ENCODE measurements around the gene ZFAND2A.
A peak's percentile ranks its signal among the peaks of the same experiment; 100 is the strongest.
"Not testable (repeated sequence)": the region's sequence is repeated elsewhere in the genome, so short reads cannot be mapped to it uniquely, and the experiment has no call there.

ZFAND2A gene

GRCh38 chr7:1151156-1151555, 8.8 kb downstream of the ZFAND2A start:
- peaks cover 20% of the 10 kb centered on the region for H3K36me3 Mint-ChIP-seq (ENCODE audit: low read depth)
- no peaks in the 10 kb centered on the region for H3K9me3 Mint-ChIP-seq
- H3K27ac Mint-ChIP-seq: no peak overlapping the region
- H3K27me3 Mint-ChIP-seq (ENCODE audit: low read depth): no peaks in the 10 kb centered on the region
- no peaks in the 10 kb centered on the region for H3K4me1 Mint-ChIP-seq (ENCODE audit: low read depth)
- H3K4me3 Mint-ChIP-seq: no peak overlapping the region

- Mint-ChIP-seq H3K27me3 (ENCODE audit: low read depth) (no peaks in the 10 kb centered on the region), H3K27ac (no peak overlapping the region), H3K4me1 (ENCODE audit: low read depth) (no peaks in the 10 kb centered on the region), H3K4me3 (no peak overlapping the region), H3K9me3 (no peaks in the 10 kb centered on the region), H3K36me3 (ENCODE audit: low read depth) (peaks cover 18% of the 10 kb centered on the region)
Measured at GRCh38 chr7:1150400-1151002, 9.5 kb downstream of the ZFAND2A start.

GRCh38 chr7:1149351-1149794, 10.6 kb downstream of the ZFAND2A start:
- no peaks in the 10 kb centered on the region for H3K27me3 Mint-ChIP-seq (ENCODE audit: low read depth)
- no peak overlapping the region for H3K27ac Mint-ChIP-seq
- peaks cover 11% of the 10 kb centered on the region for H3K36me3 Mint-ChIP-seq (ENCODE audit: low read depth)
- no peaks in the 10 kb centered on the region for H3K4me1 Mint-ChIP-seq (ENCODE audit: low read depth)
- H3K4me3 Mint-ChIP-seq: no peak overlapping the region
- no peaks in the 10 kb centered on the region for H3K9me3 Mint-ChIP-seq

GRCh38 chr7:1147873-1148272, 12.1 kb downstream of the ZFAND2A start:
- H3K27ac Mint-ChIP-seq; H3K27me3 Mint-ChIP-seq (ENCODE audit: low read depth); H3K4me3 Mint-ChIP-seq; H3K36me3 Mint-ChIP-seq (ENCODE audit: low read depth); H3K4me1 Mint-ChIP-seq (ENCODE audit: low read depth); H3K9me3 Mint-ChIP-seq: not testable (repeated sequence)

DNA sequence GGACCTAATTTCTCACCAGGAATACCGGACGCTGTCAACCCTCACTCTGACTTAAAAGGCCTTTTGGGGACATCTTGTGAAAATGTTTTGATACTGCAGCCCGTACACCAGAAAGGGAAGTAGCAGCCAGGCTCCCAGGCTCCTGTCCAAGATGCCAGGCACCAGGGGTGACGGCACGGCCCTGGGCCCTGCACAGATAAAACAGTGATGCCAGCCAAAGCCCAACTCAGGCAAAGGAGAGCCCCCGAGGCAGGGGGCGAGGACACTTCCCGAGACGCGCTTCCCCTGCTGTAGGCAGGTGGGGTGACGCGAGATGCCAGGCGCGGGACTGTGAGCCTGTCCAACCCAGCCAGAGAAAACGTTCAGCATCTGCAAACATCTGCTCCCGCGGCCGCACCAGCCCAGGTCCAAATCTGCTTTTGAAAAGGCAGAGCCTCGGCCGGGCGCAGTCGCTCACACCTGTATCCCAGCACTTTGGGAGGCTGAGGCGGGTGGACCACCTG, 15.7 kb downstream of the ZFAND2A start:
- no peaks in the 10 kb centered on the region for H3K9me3 Mint-ChIP-seq
- H3K27me3 Mint-ChIP-seq (ENCODE audit: low read depth): no peaks in the 10 kb centered on the region
- H3K27ac Mint-ChIP-seq: no peak overlapping the region
- no peaks in the 10 kb centered on the region for H3K4me1 Mint-ChIP-seq (ENCODE audit: low read depth)
- no peak overlapping the region for H3K4me3 Mint-ChIP-seq
- no peaks in the 10 kb centered on the region for H3K36me3 Mint-ChIP-seq (ENCODE audit: low read depth)

DNA sequence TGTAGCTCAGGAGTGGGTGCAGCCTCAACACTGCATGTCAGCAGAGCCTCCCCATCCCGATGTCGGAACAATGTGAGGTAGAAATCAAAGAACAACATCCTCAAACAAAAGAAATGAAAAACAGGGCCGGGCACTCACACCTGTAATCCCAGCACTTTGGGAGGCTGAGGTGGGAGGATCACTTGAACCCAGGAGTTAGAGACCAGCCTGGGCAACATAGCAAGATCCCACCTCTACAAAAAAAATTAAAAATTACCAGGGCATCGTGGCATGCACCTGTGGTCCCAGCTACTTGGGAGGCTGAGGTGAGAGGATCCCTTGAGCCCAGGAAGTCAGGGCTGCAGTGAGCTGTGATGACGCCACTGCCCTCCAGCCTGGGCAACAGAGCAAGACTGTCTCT, 17.0 kb downstream of the ZFAND2A start:
- not testable (repeated sequence) for H3K27ac Mint-ChIP-seq; H3K9me3 Mint-ChIP-seq; H3K27me3 Mint-ChIP-seq (ENCODE audit: low read depth); H3K36me3 Mint-ChIP-seq (ENCODE audit: low read depth); H3K4me1 Mint-ChIP-seq (ENCODE audit: low read depth); H3K4me3 Mint-ChIP-seq

- H3K4me1 Mint-ChIP-seq (ENCODE audit: low read depth): peaks cover 2% of the 10 kb centered on the region
- H3K27ac Mint-ChIP-seq: no peak overlapping the region
- H3K36me3 Mint-ChIP-seq (ENCODE audit: low read depth): no peaks in the 10 kb centered on the region
- no peaks in the 10 kb centered on the region for H3K9me3 Mint-ChIP-seq
- no peaks in the 10 kb centered on the region for H3K27me3 Mint-ChIP-seq (ENCODE audit: low read depth)
- H3K4me3 Mint-ChIP-seq: no peak overlapping the region
Measured at GRCh38 chr7:1142051-1142635, 17.9 kb downstream of the ZFAND2A start.

- Mint-ChIP-seq H3K4me1 (ENCODE audit: low read depth) (peaks cover 7% of the 10 kb centered on the region), H3K27ac (no peak overlapping the region), H3K4me3 (no peak overlapping the region), H3K9me3 (no peaks in the 10 kb centered on the region), H3K36me3 (ENCODE audit: low read depth) (no peaks in the 10 kb centered on the region), H3K27me3 (ENCODE audit: low read depth) (no peaks in the 10 kb centered on the region)
Measured at GRCh38 chr7:1141651-1142050, 18.3 kb downstream of the ZFAND2A start.

- H3K36me3 Mint-ChIP-seq (ENCODE audit: low read depth): no peaks in the 10 kb centered on the region
- no peaks in the 10 kb centered on the region for H3K9me3 Mint-ChIP-seq
- no peak overlapping the region for H3K27ac Mint-ChIP-seq
- no peak overlapping the region for H3K4me3 Mint-ChIP-seq
- no peaks in the 10 kb centered on the region for H3K27me3 Mint-ChIP-seq (ENCODE audit: low read depth)
- H3K4me1 Mint-ChIP-seq (ENCODE audit: low read depth): peaks cover 8% of the 10 kb centered on the region
Measured at GRCh38 chr7:1140476-1141104, 19.4 kb downstream of the ZFAND2A start.

- Mint-ChIP-seq H3K36me3 (ENCODE audit: low read depth) (peaks cover 2% of the 10 kb centered on the region), H3K4me1 (ENCODE audit: low read depth) (peaks cover 8% of the 10 kb centered on the region), H3K9me3 (no peaks in the 10 kb centered on the region), H3K27me3 (ENCODE audit: low read depth) (no peaks in the 10 kb centered on the region), H3K27ac (peak overlapping the region; percentile 86), H3K4me3 (peak overlapping the region; percentile 89)
Measured at GRCh38 chr7:1137517-1138167, 22.4 kb downstream of the ZFAND2A start.

DNA sequence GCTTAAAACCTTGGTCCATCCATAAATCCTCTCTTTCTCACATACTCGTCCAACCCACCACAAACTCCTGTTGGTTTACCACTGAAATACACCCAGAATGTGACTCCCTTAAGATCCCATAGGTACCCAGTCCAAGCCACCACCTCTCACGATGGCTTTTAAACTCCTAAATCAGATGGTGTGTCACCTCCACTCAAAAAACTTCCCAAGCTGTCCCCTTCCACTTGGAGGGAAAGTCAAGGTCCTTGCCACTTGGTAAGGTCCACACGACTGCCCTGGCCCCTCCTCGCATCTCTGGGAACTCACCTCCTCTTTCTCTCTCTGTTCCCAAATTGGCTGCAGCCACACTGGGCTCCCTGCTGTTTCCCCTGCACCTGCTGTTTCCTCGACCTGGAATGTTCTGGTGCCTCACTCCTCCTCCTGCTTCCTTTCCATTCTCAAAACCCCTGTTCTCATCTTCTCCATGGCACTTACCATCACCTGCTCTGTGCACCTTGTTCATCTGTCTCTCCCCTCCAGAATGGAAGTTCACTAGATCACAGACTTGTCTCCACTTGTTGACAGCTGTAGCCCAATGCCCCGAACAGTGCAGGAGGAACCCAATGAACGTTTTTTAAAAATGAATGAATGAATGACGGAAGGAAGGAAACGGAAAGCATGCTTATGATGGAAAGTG, 23.0 kb downstream of the ZFAND2A start:
- H3K4me3 Mint-ChIP-seq: peak overlapping the region; percentile 89
- peaks cover 3% of the 10 kb centered on the region for H3K36me3 Mint-ChIP-seq (ENCODE audit: low read depth)
- peak overlapping the region; percentile 86 for H3K27ac Mint-ChIP-seq
- H3K4me1 Mint-ChIP-seq (ENCODE audit: low read depth): peaks cover 8% of the 10 kb centered on the region
- H3K27me3 Mint-ChIP-seq (ENCODE audit: low read depth): no peaks in the 10 kb centered on the region
- no peaks in the 10 kb centered on the region for H3K9me3 Mint-ChIP-seq

- Mint-ChIP-seq H3K27ac (no peak overlapping the region), H3K36me3 (ENCODE audit: low read depth) (peaks cover 3% of the 10 kb centered on the region), H3K27me3 (ENCODE audit: low read depth) (no peaks in the 10 kb centered on the region), H3K4me3 (no peak overlapping the region), H3K9me3 (no peaks in the 10 kb centered on the region), H3K4me1 (ENCODE audit: low read depth) (peaks cover 8% of the 10 kb centered on the region)
Measured at GRCh38 chr7:1134951-1135350, 25.0 kb downstream of the ZFAND2A start.

- Mint-ChIP-seq H3K27me3 (ENCODE audit: low read depth) (no peaks in the 10 kb centered on the region), H3K4me1 (ENCODE audit: low read depth) (peaks cover 1% of the 10 kb centered on the region), H3K4me3 (no peak overlapping the region), H3K9me3 (no peaks in the 10 kb centered on the region), H3K27ac (no peak overlapping the region), H3K36me3 (ENCODE audit: low read depth) (peaks cover 3% of the 10 kb centered on the region)
Measured at GRCh38 chr7:1131471-1132265, 28.3 kb downstream of the ZFAND2A start.

All from T-helper 1 cell treated with Interleukin-12 subunit alpha and Interleukin-12 subunit beta and Interleukin-4 antibody, amounts not matched to agents 30 μg/mL and 1 μg/mL, for 36 hours (primary cell).